K562 (cell line): ENCODE measurements around the gene BIRC5. TPM values are rescaled to one million over a fixed set of nuclear protein-coding genes. Genes with fewer than 3 reads are reported as not detected.

Experiments
- CBFA2T2 ChIP-seq: fragments of 450-650 bp; conservative IDR thresholded peaks from 2 replicates; pipeline ENCODE4 v1.6.1; 2017; ENCODE audit warnings: mild to moderate bottlenecking
- CHD2 ChIP-seq: IDR thresholded peaks from 2 replicates; pipeline ENCODE4 v1.6.1; 2011; ENCODE audit warnings: low read depth, low read length
- FOS ChIP-seq: IDR thresholded peaks from 3 replicates; pipeline ENCODE4 v1.6.1; 2011; ENCODE audit not compliant: insufficient read length; ENCODE audit errors: extremely low read depth
- KAT8 ChIP-seq: fragments of 450-650 bp; IDR thresholded peaks from 2 replicates; pipeline ENCODE4 v1.6.1; 2016; ENCODE audit warnings: low read depth, mild to moderate bottlenecking
- MBD2 ChIP-seq: sonication (generic); IDR thresholded peaks from 2 replicates; pipeline ENCODE4 v1.6.1; 2016; ENCODE audit warnings: low read depth, borderline replicate concordance
- NFRKB ChIP-seq: fragments of 450-650 bp; IDR thresholded peaks from 2 replicates; pipeline ENCODE4 v1.6.1; 2016; ENCODE audit warnings: low read depth
- POU5F1 ChIP-seq: fragments of 150-350 bp; IDR thresholded peaks from 2 replicates; pipeline ENCODE4 v1.6.1; 2014; ENCODE audit warnings: borderline replicate concordance, low read length, low read depth, mild to moderate bottlenecking; ENCODE audit not compliant: partially characterized antibody
- STAG1 ChIP-seq: sonication (generic); formaldehyde crosslinking; IDR thresholded peaks from 2 replicates; pipeline ENCODE4 v1.5.0; 2020; ENCODE audit warnings: missing genetic modification reagents, borderline replicate concordance
- TCF7L2 ChIP-seq: fragments of 150-350 bp; IDR thresholded peaks from 2 replicates; pipeline ENCODE4 v1.6.1; 2016; ENCODE audit warnings: low read depth, mild to moderate bottlenecking, low read length, moderate library complexity
- ZNF224 ChIP-seq: sonication (generic); formaldehyde crosslinking; IDR thresholded peaks from 2 replicates; pipeline ENCODE4 v1.8.0; 2022; ENCODE audit warnings: mild to moderate bottlenecking, missing genetic modification reagents
- ZNF324 ChIP-seq: fragments of 250-450 bp; sonication (Bioruptor Pico); IDR thresholded peaks from 2 replicates; pipeline ENCODE4 v1.4.0; 2020; ENCODE audit warnings: mild to moderate bottlenecking
- ZNF644 ChIP-seq: fragments of 200-800 bp; sonication (Bioruptor generic); IDR thresholded peaks from 2 replicates; pipeline ENCODE4 v1.6.1; 2016; ENCODE audit warnings: low read depth, missing genetic modification characterization, missing compliant biosample characterization
- ZNF695 ChIP-seq: fragments of 450-650 bp; formaldehyde crosslinking; IDR thresholded peaks from 2 replicates; pipeline ENCODE4 v1.4.0; 2020; ENCODE audit warnings: mild to moderate bottlenecking, moderate library complexity
- ZNF77 ChIP-seq: fragments of 250-450 bp; sonication (Bioruptor Pico); IDR thresholded peaks from 2 replicates; pipeline ENCODE4 v1.5.0; 2020
- ZNF778 ChIP-seq: fragments of 450-650 bp; formaldehyde crosslinking; IDR thresholded peaks from 2 replicates; pipeline ENCODE4 v1.4.0; 2020; ENCODE audit warnings: mild to moderate bottlenecking, moderate library complexity
- polyA plus RNA-seq, 8 experiments: library from polyadenylated mRNA; depleted of rRNA in 4 of 8; stranded (reverse) in 5 of 8; unstranded in 3 of 8; fragments of >200 nt; fragmentation: Nextera tagmentation in 2 of 8; fragmentation: Illumina TruSeq in 1 of 8; extraction: Ambion mirVana in 2 of 8; extraction: Trizol in 1 of 8; gene quantifications; 2 replicates each; pipeline versions ENCODE4 v1.2.1 to v1.2.3, GENCODE V29; 2011 to 2014; ENCODE audit warnings: inconsistent platforms in 1 of 8, missing spikeins in 1 of 8
- total RNA-seq, 7 experiments: library from RNA; depleted of rRNA in 6 of 7; stranded (reverse); fragments of >200 nt in 6 of 7; fragmentation: Illumina TruSeq in 2 of 7; extraction: Trizol in 2 of 7; gene quantifications; 2 replicates each; pipeline versions ENCODE4 v1.2.1 to v1.2.3, GENCODE V29; 2011 to 2021; ENCODE audit warnings: low replicate concordance in 1 of 7
- TF ChIP-seq, protein P1 (sequence below): fragments of 250-450 bp; sonication (Bioruptor Pico); IDR thresholded peaks from 2 replicates; pipeline ENCODE4 v1.8.0; 2022; ENCODE audit warnings: inconsistent platforms, mild to moderate bottlenecking, moderate library complexity, borderline replicate concordance
- TF ChIP-seq, protein P2 (sequence below): sonication (generic); formaldehyde crosslinking; IDR thresholded peaks from 2 replicates; pipeline ENCODE4 v1.8.1; 2022; ENCODE audit warnings: missing genetic modification reagents
- TF ChIP-seq, protein P3 (sequence below): sonication (generic); formaldehyde crosslinking; IDR thresholded peaks from 2 replicates; pipeline ENCODE4 v1.9.0; 2022; ENCODE audit warnings: mild to moderate bottlenecking, missing genetic modification reagents
- TF ChIP-seq, protein P4 (sequence below): fragments of 250-450 bp; sonication (Bioruptor Pico); IDR thresholded peaks from 2 replicates; pipeline ENCODE4 v1.5.0; 2021
- TF ChIP-seq, protein P5 (sequence below), 3 experiments: IDR thresholded peaks in 2 of 3; conservative IDR thresholded peaks in 1 of 3; 2 replicates each; pipeline ENCODE4 v1.5.1; 2011 to 2012; ENCODE audit warnings: low read length in 3 of 3, mild to moderate bottlenecking in 3 of 3, control low read depth in 2 of 3, improper control_type of control experiment in 1 of 3, inconsistent platforms in 1 of 3, low read depth in 1 of 3, mixed read lengths in 1 of 3, moderate library complexity in 1 of 3; ENCODE audit not compliant: insufficient read depth in 2 of 3

BIRC5 gene
- total and polyA plus RNA-seq, 9 of the 15 experiments (the other 6 are each of a cell fraction or from before 2014, with no cell fraction given) = 64.4 to 140 (median 101) TPM

DNA sequence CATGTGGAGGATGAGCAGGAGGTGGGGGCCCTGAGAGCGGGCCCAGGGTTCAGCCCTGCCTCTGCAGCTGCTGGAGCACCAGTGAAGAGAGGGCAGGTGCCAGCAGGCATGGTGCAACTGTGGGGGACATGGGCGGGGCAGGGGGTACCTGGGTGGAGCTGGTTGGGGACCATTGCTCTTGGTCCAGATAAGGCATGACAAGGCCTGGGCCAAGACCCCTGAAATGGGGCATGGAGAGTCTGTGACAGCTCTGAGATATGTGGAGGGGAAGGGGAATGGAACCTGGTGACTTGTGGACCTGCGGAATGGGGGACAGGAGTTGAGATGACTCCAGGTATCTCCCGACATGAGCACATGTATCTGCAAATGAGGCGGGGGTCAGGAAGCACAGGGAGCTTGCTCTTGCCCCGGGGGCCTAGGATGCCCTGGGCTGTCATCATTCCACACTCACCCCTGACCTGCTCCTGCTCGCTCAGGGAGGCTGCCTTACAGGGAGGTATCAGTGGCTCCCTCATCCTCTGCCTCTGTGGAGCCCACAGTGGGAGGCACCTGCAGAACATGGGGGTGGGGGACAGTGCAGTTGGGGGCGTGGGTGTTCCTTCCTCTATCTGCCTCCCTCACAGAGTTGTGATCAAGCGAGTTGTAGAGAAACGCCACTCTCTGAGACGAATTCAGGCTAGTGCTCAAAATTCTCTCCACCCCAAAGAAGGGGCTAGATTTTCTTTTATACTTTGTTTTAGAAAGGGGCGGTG, 57.5 kb downstream of the BIRC5 start (continued):
- TF ChIP-seq, protein P1, sequence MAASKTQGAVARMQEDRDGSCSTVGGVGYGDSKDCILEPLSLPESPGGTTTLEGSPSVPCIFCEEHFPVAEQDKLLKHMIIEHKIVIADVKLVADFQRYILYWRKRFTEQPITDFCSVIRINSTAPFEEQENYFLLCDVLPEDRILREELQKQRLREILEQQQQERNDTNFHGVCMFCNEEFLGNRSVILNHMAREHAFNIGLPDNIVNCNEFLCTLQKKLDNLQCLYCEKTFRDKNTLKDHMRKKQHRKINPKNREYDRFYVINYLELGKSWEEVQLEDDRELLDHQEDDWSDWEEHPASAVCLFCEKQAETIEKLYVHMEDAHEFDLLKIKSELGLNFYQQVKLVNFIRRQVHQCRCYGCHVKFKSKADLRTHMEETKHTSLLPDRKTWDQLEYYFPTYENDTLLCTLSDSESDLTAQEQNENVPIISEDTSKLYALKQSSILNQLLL (CRISPR knock-in tag) = no peak
- TF ChIP-seq ZNF695 (CRISPR knock-in tag) (no peak), ZNF644 (no peak), TCF7L2 (no peak), ZNF324 (no peak; the same call in 1 of the 2 replicates), NFRKB (0 out of 2 replicates have a peak, but pooled peaks have one; percentile 29), STAG1 (CRISPR knock-in tag) (no peak), FOS (no peak), CHD2 (no peak), CBFA2T2 (no peak), KAT8 (no peak), ZNF778 (no peak), ZNF224 (CRISPR knock-in tag) (no peak), MBD2 (no peak), POU5F1 (no peak), ZNF77 (CRISPR knock-in tag) (0 out of 2 replicates have a peak, but pooled peaks have one; percentile 41)
- TF ChIP-seq, protein P2, sequence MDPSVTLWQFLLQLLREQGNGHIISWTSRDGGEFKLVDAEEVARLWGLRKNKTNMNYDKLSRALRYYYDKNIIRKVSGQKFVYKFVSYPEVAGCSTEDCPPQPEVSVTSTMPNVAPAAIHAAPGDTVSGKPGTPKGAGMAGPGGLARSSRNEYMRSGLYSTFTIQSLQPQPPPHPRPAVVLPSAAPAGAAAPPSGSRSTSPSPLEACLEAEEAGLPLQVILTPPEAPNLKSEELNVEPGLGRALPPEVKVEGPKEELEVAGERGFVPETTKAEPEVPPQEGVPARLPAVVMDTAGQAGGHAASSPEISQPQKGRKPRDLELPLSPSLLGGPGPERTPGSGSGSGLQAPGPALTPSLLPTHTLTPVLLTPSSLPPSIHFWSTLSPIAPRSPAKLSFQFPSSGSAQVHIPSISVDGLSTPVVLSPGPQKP = 0 out of 2 replicates have a peak, but pooled peaks have one; percentile 59
- TF ChIP-seq, protein P3, sequence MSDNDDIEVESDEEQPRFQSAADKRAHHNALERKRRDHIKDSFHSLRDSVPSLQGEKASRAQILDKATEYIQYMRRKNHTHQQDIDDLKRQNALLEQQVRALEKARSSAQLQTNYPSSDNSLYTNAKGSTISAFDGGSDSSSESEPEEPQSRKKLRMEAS (CRISPR knock-in tag) = no peak
- TF ChIP-seq, protein P4, sequence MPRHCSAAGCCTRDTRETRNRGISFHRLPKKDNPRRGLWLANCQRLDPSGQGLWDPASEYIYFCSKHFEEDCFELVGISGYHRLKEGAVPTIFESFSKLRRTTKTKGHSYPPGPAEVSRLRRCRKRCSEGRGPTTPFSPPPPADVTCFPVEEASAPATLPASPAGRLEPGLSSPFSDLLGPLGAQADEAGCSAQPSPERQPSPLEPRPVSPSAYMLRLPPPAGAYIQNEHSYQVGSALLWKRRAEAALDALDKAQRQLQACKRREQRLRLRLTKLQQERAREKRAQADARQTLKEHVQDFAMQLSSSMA (CRISPR knock-in tag) = no peak
- TF ChIP-seq, protein P5, sequence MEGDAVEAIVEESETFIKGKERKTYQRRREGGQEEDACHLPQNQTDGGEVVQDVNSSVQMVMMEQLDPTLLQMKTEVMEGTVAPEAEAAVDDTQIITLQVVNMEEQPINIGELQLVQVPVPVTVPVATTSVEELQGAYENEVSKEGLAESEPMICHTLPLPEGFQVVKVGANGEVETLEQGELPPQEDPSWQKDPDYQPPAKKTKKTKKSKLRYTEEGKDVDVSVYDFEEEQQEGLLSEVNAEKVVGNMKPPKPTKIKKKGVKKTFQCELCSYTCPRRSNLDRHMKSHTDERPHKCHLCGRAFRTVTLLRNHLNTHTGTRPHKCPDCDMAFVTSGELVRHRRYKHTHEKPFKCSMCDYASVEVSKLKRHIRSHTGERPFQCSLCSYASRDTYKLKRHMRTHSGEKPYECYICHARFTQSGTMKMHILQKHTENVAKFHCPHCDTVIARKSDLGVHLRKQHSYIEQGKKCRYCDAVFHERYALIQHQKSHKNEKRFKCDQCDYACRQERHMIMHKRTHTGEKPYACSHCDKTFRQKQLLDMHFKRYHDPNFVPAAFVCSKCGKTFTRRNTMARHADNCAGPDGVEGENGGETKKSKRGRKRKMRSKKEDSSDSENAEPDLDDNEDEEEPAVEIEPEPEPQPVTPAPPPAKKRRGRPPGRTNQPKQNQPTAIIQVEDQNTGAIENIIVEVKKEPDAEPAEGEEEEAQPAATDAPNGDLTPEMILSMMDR (IDR thresholded peaks at IDR 0.05 in 2 of 3, conservative IDR thresholded peaks at IDR 0.05 in 1 of 3; ENCODE audit: insufficient read depth in 2 of 3, low read depth in 1 of 3, low read length in 3 of 3) = no peak
